Suprapubic skin (tissue), 3 donors: Measurements from ENCODE around the gene DUS2.

Experiments used
- CTCF ChIP-seq, 2 donors: fragments of 200-600 bp in 1 of 2; fragments of 450-650 bp in 1 of 2; sonication (generic) in 1 of 2; IDR thresholded peaks; one replicate each; pipeline ENCODE4 v1.5.1; 2016 to 2019; ENCODE audit warnings: antibody characterized with exemption in 2 of 2, mild to moderate bottlenecking in 1 of 2, moderate library complexity in 1 of 2
- EP300 ChIP-seq: sonication (generic); formaldehyde crosslinking; IDR thresholded peaks from one replicate; pipeline ENCODE4 v1.6.1; 2017; ENCODE audit warnings: antibody characterized with exemption

GRCh38 chr16:68090130-68090529 lies 67.0 kb downstream of the DUS2 start:
- TF ChIP-seq CTCF (IDR thresholded peaks at IDR 0.05) (no peak), EP300 (no peak)
